Left ventricle myocardium superior (tissue), 1 donor: Measurements from ENCODE around the gene CMTM5. TPM values are rescaled to one million over a fixed set of nuclear protein-coding genes. Genes with fewer than 3 reads are reported as not detected.

Source experiments
- ATAC-seq: fragments of 200-7000 bp; cut with Tn5 transposase; one replicate; pipeline ENCODE4 v1.9.1; 2020; ENCODE audit warnings: mild to moderate bottlenecking, moderate library complexity
- DNase-seq: peaks from one replicate; pipeline ENCODE4 v3.0.0-alpha.2; 2020
- intact Hi-C: fragments of 100-400 bp; cut with micrococcal nuclease; formaldehyde crosslinking; loops from one replicate; pipeline ENCODE4 v1.11.0; 2022
- total RNA-seq: library from RNA; stranded (reverse); fragmentation: NEBNext Ultra II Directional; extraction: Animal tissue kit (Norgen Biotek cat#: 25700); gene quantifications from one replicate; pipeline ENCODE4 v1.2.1, GENCODE V29; 2021
- donor health status: DM: no; HTN: yes; CAD: no; lungs with severe emphysema.

The CMTM5 gene
- total RNA-seq, 1 donor from 2014 or later: not detected

DNA sequence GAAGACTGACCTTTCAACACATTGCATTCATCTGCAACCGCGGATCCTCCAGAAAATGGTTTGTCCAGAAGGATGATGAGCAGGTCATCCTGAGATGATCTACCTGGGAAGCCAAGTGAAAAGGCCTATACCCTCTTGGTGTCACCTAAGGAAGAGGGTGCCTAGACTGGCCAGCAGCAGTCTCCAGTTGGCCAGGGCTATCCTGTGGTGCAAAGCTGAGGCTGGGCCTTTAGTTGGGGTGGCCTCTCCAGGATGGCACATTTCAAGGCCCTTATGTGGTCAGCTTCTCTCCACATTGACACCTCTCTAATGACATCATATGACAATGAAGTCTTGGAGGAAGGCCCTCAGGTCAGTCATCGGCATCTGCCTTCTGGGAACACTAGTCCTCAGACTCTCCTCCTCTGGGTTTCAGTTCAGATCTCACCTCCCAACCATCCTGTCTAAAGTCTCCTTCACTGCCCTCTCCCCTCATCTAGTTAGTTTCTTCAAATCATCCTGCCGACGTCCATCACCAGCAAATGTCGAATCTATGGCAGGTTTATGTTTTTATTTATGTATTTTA, 20.9 kb upstream of the CMTM5 start:
- ATAC-seq (no peak), DNase-seq (no peak)
- intact Hi-C loops: no loop called here

DNA sequence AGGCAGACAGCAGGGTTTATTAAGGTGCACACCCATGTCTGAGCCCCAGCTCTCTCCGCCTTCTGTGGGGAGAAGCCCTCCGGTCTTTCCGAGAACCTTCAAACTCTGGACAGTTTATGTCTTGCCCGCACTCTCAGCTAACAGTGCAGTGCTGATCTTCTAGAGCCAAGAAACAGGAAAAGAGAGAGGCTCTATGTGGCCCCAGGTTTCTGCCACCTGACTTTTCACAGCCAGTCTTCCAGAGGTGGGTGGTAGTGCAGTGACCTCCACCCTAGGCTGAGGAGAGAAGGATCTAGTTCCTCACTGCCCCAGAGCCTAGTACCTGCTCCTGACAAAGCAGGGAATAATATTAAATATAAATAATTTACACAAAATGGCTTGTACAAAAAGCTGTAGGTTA, 20.2 kb upstream of the CMTM5 start:
- no peak for ATAC-seq
- no peak for DNase-seq
- intact Hi-C loops: no loop called here

DNA sequence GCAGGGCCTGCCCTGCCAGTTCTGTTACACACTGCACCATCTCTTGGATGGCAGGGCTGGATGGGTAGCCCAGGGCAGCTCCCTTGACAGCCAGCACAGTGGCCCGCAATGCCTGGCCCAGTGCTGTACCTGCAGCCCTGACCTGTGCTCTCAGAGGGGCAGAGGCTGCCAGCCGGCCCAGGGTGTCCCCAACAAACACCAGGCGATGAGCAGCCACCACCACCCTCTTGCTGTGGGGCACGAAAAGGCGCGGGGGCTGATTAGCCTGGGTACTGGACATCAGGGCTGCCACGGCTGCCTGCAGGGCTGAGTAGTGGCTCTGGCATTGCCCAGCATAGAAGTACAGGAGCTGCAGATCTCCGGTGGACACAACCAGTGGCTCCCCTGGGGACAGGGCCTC, 19.6 kb upstream of the CMTM5 start:
- intact Hi-C loops: no loop called here
- ATAC-seq: no peak
- DNase-seq: no peak

DNA sequence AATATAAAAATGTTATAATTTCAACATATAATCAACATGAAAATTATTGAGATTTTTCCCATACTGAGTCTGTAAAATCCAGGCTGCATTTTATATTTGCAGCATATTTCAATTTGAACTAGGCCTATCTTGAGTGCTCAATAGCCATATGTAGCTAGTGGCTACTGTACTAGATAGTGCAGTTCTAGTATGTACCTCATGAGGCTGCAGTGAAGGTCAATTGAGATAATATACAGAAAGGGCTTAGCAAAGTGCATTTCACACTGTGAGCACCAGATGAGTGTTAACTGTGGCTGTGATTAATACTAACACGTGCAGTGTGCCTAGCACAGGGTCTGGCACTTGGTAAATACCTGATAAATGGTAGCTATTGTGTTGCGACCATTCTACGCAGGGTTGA, 18.8 kb upstream of the CMTM5 start:
- DNase-seq (no peak), ATAC-seq (peak; percentile 42)
- intact Hi-C loops: no loop called here

DNA sequence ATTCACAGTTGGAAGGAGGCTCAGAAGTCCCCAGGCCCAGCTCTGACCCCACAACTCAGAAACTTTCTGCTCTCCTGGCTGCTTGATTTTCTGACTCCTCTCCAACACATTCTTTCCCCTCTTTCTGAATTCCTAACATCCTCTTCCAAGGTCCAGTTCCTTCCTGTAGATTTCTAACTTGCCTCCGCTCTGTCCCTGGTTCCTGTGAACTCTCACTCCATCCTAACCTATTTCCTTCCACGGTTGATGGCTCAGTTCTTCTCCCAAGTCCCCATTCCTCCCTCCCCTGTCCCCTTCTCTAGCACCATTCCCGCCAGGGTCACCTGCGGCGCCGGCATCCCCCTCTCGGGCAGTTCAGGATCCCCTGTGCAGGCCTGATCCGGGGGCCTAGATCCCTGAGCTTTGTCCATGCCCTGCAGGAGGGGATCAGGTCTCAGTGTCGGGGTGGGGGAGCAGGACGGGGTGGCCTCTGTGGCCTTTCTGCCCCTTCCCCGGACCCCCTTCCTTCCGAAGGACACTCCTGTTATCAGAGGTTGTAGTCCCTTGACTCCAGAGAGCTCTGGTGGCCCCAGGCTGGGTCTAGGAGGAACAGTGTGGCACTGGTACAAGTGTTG, 18.2 kb upstream of the CMTM5 start:
- intact Hi-C loops: no loop called here
- no peak for ATAC-seq
- no peak for DNase-seq

DNA sequence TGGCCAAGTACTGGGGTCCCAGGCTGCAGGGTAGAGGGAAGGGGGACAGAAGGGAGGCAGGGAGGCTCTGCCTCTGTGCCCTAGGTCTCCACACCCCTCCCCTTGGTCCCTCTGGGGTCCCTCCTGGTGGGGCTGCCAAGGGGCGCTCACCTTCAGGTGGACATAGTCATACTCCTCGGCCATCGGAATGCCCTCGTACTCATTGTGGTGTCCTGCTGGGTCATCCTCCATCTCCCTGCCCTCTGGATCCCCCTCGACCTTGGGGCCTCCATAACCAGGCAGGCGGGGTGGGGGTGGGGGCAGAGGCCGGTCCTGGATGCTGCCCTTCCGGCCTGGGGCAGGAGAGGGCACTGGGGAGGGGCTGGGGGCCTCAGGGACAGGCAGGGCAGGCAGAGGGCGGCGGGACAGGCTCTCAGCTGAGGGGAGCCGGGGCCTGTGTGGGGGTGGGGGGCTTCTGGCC, 17.6 kb upstream of the CMTM5 start:
- intact Hi-C loops: no loop called here
- DNase-seq (no peak), ATAC-seq (no peak)

DNA sequence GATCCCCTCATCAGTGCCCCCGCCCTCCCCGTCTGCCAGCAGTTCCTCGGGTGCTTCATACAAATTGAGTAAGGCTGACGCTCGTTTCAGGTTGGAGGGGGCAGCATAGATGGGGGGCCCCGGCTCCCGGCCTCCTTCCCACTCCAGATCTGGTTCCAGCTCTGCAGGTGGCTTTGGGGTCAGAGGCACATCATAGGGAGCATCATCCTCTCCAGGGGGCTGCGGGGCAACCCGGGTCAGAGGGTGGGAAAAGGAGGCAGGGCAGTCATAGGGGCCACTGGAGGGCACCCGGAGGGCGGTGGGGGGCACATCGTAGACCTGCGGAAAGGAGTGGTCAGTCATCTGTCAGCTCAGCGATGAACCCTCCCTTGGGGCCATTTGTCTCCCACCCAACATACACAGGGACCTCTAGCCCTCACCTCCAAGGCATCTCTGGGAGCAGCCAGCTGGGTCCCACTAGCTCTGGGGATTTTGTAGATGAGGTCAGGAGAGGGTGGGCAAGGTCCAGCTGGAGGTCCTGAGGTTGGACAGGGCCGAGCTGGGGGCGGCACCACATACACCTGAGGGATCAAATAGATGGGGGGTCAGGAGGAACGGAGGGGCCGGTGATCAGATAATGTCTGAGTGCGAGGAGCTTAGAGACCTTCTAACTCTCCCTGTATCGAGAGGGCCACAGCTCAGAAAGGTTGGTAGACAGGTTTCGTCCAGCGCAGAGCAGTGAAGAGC, 17.0 kb upstream of the CMTM5 start:
- ATAC-seq: no peak
- intact Hi-C loops: no loop called here

DNA sequence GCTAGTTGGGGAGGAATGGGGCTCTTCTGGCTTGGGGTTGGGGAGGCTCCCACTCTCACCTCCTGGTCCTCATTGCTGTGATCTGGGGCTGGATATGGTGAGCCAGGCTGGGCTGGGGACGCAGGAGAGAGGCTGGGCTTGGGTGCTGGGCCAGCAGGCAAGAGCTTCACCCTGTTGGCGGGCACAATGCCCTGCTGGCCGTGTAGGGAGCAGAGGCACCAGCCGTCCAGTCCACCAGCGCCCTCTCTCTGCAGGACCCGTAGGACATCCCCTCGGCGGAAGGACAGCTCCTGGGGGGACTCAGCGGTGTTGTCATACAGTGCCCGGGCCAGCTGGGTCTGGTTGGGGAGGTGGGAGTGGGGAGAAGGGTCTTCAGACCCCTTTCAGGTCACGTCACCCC, 16.4 kb upstream of the CMTM5 start:
- intact Hi-C loops: no loop called here
- ATAC-seq (no peak), DNase-seq (peak; percentile 54)

More for the DNA sequence above, 17.0 kb upstream of the CMTM5 start:
- DNase-seq: no peak

DNA sequence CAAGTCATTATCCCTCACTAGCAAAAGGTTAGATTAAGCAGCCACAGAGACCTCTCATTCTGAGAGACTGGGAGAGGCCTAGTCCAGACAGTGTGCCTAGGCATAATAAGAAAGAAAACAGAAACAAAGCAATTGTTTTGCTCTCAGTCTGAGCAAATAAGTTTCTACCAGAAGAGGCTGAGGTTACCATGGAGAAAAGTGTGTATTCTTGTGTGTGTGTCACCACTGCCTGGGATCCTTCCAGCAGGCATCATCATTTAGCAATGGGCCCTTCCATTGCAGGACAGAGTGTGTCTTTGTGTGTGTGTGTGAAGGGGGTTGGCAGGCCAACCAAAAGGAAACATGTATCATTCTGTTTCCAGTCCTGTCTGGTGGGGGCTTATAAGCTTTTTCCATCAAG, 15.5 kb upstream of the CMTM5 start:
- intact Hi-C loops: no loop called here
- DNase-seq (no peak), ATAC-seq (no peak)

DNA sequence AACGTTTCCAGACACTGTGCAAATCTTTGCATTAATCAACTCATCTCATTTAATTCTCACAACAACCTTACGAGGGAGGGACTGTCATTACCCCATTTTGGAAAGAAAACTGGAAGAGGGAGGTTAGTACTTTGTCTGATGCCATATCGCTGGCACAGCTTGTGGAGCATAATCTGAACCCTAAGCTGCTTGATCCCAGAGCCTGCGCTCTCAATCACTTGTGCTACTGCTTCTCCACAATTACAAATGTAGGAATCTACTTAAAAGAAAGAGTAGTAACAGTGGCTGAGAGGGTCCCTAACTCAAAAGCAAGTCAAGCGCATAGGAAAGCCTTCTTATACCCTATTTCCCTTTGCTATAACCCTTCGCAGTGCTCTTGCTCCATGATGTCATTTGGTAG, 15.1 kb upstream of the CMTM5 start:
- ATAC-seq: no peak
- intact Hi-C loops: no loop called here

DNA sequence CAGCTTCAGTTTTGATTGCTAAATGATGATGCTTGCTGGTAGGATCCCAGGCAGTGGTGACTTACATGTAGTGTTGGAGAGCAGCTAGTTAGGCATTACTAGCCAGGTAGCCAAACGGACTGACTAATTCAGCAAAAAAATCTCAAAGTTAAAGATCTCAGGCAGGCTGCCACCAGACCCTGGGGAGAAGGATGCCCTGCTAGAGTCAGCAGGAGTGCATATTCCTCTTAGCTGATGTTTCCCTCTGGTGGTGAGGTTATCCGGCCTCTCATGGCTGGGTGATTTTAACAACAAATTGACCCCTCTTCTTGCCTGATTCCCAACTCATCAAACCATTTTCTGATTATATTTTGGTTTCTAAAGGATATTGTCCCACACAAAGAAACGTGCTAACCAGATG, 14.6 kb upstream of the CMTM5 start:
- DNase-seq: no peak
- ATAC-seq: no peak
- intact Hi-C loops: no loop called here

More for the DNA sequence above, 15.1 kb upstream of the CMTM5 start:
- DNase-seq: no peak

DNA sequence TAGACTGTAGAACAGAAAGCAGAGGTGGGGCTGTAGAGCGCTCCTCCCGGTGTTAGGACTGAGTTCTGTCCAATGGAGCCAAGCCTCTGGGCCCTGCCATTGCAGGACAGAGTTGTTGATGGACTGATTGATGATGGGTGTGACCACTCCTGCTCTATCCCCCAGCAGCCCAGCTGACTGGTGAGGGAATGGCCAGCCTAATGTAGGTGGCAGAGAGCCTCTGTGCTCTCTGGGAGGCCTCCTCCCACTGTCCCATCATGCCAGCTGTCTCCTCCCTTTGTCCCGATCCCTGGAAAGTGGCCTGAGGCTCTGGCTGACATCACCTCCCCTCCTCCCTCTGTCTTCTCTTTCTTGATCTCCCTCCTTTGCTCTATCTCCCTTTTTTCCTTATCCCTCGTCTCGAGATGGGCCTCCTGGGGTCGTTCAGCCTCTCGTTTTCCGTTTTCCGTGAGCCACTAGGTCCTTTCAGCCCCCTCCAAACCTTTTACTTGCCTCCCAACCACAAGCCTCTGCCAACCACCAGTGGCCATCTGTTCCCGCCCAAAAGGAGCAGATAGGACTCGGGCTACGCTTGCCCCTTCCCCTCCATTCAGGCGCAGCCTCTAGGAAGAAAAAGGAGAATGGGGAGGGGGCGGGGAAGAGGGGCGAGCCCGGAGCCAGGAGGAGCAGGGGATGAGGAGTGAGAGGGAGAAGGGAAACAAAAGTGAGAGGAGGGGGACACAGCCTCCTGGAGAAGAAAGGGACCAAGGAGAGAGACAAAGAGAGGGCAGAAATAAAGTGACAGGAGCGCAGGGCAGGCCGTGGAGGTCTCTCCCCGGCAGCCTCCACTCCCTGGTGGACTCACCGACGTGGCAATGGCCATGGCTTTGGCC, 12.4 kb upstream of the CMTM5 start:
- ATAC-seq: peak; percentile 38
- DNase-seq: peak; percentile 50
- intact Hi-C loops: no loop called here

DNA sequence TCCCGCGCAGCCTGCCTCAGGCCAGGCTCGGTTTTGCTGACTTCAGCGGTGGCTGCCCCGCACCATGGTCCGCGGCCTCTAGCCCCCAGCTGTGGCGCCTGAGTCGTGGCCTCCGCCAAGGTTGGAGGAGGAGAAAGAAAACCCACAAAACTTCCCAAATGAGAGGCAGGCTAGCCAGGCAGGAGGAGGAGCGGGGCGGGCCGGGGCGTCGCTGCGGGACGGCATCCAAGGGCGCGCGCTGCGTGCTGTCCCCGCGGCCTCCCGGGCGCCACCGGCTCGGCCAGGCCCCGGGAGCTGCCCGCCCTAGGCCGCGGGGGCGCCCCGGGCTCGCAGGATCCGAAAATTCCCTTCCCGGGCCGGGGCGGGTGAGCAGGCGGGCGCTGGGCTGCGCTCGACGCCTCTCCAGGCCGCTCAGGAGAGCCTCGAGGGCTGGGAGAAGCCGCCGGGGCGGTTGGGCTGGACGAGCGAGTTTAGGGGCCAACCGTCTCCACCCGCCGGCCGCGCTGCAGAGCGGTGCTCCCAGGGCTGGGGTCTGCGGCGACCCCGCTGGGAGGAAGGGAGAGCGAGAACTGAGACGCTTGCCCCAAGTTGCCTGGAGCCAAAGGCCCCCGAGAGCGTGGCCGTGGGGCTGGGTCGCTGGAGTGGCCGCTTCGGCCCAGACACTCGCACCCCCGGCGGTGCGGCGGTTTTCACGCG, 11.7 kb upstream of the CMTM5 start, which contains the start of gene EFS:
Gene EFS, minus strand, starts transcription at position 137 of the 696 bp plus-strand sequence. CDS start 147 bp downstream, outside the sequence.
- intact Hi-C loops: no loop called here
- ATAC-seq (peak; percentile 75), DNase-seq (peak; percentile 76)

DNA sequence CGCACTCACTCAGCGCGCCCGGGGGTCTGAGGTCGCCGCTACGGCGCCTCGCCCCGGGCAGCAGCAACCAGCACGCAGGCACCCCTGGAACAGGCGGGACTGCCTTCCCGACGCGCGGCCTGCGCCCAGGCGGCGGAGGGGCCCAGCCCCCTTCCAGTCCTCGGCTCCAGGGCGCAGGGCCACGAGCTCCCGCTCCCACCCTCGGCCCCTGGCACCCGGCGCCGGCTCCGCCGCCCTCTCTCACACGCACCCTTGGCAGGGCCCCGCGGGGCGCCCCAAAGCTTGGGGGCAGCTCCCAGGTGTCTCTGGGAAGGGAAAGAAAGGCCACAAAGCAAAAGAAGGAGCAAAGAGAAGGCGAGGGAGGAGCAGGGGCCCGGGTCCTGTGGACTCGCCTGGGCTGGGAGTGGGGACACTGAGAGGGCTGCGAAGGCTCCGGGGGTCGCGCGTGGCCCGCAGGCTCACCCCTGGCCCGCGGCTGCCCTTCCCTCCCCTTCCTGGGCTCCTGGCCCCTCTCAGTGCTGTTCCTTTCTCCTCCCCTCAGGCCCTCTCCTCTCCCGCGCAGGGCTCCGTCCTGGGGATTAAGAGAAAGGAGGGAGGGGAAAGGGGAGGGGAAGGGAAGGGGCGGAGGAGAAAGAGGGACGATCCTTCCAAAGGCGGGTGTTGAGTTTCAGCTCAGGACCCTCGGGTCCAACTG, 11.0 kb upstream of the CMTM5 start:
- DNase-seq (peak; percentile 67), ATAC-seq (peak; percentile 83)
- intact Hi-C loops: no loop called here

DNA sequence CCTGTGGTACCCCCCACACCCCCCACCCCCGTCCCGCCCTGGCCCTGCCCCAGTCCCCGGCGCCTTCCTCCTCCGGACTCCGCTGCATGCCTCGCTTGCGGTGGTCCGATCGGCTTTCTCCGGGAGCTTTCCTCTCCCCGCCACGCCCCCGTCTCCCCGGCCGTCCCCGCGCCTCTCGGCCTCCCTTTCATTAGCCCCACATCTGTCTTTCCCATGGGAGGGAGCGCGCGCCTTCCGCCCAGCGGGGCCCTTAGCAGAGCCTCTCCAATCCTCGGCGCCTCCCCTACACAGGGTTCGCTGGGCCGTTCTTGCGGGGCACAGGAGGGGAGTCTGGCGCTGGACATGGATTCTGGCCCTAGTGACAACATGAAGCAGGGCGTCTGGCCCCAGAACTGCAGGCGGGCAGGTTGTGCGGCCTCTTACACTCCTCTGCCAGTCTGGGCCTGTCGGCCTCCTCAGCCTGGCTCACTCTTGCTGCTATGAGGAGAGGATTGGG, 10.4 kb upstream of the CMTM5 start:
- ATAC-seq: peak; percentile 70
- intact Hi-C loops: no loop called here
- peak; percentile 83 for DNase-seq

DNA sequence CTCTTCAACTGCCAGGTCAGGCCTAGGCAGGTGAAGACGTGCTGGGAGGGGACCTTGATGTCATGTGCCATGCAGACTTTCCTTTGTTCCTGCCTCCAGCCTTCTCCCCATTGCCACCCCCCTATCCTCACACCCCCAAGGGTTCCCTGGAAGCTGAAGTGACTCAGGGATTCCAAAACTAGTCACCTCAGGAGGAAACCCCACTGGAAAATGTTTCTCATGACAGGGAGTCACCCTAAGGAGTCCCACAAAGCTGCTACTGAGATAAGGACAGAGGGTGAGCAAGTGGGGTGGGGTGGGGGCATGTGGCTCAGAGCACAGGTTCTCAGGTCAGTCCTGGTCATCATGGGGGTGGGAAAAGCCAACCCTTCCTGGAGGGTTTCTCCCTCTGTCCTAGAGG, 6.6 kb upstream of the CMTM5 start:
- ATAC-seq (no peak), DNase-seq (no peak)
- intact Hi-C loops: no loop called here

DNA sequence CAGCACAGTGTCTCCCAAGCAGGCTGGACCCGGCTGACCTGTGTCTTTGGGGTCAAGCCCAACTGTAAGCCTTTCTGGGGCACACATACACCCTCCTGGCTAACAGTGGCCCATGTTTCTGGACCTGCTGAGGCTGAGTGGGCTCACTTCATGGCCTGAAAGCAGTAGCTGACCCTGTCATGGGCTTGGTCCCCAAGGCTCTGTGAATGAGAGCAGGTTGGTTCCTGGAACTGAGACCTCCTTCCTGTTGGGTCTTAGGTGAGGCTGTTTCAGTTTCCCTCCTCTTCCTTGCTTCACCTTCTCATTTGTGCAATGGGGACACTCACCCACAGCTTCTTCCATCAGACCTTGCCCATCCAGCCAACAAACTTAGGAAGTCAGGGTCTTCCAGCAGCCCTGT, 5.0 kb upstream of the CMTM5 start:
- intact Hi-C loops: no loop called here
- ATAC-seq: no peak
- no peak for DNase-seq

DNA sequence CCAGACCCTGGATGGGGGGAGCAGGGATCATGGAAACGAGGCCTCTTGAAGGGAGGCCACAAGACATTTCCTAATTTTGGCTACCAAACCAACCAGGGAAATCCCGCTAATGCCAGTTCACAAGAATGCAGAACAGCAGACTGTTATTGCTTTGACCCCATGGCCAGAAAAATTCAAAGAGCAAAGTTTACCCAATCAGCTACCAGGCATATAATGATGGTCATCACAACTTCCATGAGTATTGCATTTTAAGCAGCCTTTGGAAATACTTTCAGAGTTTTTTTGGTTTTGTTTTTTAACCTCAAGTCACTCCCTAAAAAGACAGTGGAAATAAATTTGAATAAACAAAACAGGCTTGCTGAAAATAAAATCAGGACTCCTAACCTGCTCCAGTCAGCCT, 4.3 kb upstream of the CMTM5 start, which contains the start of gene IL25:
Gene IL25, plus strand, starts transcription at position 301 of the 400 bp plus-strand sequence.
- DNase-seq: no peak
- ATAC-seq: no peak
- intact Hi-C loops: no loop called here
